ENCODE data around the gene TLE6.
"Not testable (repeated sequence)": the region's sequence is repeated elsewhere in the genome, so short reads cannot be mapped to it uniquely, and the experiment has no call there.

TLE6 gene

DNA sequence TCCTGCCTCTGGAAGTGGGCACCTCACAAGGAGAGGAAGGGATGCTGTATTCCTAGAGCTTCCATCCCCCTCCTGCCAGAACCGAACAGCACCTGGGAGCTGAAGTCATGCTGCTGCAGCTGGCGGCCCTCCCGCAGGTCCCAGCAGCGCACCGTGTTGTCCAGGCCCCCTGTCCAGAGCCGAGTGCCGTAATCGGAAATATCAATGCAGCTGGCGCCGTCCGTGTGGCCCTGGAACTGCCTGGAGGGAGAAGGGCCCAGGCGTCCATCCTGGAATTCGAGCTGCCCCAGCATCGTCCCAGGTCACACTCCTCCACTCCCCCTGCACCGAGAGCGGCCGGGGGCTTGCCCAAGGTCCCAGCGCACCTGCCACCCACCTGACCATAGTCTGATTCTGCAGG lies 28.0 kb downstream of the TLE6 start:
- DNase-seq = no peak

DNA sequence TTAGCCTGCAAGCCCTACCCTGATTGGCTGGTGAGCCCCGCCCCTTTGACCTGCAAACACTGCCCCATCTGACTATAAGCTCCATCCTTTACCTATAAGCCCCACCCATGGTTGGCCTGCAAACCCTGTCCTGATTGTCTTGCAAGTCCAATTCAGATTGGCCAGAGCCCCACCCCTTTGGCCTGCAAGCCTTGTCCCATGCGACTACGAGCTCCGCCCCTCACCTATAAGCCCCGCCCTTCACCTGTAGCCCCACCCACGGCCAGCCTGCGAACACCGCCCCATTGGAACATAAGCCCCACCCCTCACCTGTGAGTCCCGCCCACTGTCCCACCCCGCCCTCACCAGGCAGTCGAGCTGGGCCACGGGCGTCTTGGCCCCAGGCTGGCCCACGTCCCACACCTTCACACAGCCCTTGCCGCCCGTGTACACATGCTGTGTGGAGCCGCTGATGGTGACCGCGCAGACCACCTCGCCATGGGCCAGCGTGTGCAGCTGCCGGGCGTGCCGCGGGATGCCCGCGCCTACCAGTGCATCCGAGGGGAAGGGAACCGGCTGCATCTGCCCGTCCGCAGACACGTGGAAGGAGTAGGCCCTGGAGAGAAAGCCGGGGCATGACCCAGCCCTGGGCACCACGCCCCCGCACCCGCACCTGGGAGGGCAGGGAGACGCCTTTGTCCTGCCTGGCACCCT lies 28.9 kb downstream of the TLE6 start:
- no peak for DNase-seq

GRCh38 chr19:3007975-3008374 lies 30.6 kb downstream of the TLE6 start:
- DNase-seq = no peak

- DNase-seq = no peak
Observed at GRCh38 chr19:3008994-3009393, 31.6 kb downstream of the TLE6 start.

DNA sequence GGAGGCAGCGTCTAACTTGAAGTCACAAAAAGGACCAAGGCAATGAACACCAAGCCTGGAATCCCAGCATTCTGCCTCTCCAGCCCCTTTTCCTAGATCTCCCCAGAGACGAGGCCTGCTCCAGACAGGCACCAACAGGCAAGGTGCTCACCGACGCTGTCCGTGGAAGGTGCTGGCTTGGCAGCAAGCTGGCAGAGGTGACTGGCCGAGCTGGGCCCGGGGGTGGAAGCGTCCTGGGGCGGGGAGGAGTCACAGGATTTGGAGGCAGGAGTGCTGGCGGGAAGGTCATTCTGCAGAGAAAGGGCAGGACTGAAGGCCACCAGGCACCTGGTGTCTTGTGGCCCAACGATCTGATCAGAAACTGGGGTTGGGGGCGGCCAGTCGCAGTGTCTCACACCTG lies 33.5 kb downstream of the TLE6 start:
- no peak for DNase-seq

DNA sequence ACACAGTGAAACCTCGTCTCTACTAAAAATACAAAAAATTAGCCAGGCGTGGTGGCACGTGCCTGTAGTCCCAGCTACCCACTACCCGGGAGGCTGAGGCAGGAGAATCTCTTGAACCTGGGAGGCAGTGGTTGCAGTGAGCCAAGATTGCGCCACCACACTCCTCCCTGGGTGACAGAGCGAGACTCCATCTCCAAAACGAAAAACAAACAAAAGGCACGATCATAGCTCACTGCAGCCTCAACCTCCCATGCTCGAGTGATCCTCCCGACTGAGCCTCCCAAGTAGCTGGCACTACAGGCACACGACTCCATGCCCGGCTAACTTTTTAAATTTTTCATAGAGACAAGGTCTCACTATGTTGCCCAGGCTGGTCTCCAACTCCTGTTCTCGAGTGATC lies 34.7 kb downstream of the TLE6 start:
- DNase-seq = not testable (repeated sequence)

GRCh38 chr19:3012621-3013262 lies 35.4 kb downstream of the TLE6 start:
- DNase-seq = no peak

DNA sequence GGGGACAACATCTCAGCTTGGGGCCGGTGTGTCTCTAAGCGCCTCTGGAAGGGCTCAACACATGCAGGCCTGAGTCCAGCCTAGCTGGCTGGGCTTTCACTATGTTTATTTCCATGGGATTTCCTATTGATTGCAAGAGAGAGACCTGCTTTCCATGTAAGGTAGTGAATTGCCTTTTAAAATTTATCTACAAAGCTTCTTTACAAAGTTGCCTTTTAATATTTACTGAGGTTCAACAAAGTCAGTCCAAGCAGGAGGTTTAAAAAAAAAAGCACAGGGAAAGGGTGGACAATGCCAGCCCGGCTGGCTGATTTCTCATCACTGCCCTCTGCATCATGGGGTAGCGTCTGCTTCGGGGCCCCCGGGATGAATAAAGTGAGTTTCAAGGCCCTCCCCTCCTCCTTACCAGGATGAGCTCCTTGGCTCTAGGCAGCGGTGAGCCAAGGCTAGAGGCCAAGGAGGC lies 35.9 kb downstream of the TLE6 start:
- DNase-seq = no peak

DNA sequence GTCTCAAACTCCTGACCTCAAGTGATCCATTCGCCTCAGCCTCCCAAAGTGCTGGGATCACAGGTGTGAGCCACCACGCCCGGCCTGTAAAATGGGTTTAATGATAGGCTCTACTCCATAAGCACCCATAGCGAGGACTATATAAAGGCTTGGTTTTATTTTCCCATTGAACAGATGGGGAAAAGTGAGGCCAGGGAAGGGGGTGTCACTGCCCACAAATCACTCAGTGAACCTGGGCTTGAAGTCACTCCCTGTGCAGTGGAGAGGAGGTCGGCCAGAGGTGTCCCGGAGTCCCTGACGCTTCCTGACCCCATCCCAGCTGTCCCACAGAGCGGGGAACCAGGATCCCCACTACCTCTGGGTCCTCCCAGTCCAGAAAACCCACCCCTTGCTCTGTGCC lies 36.8 kb downstream of the TLE6 start:
- DNase-seq = no peak

GRCh38 chr19:3015126-3016057 lies 38.0 kb downstream of the TLE6 start:
- no peak for DNase-seq

DNA sequence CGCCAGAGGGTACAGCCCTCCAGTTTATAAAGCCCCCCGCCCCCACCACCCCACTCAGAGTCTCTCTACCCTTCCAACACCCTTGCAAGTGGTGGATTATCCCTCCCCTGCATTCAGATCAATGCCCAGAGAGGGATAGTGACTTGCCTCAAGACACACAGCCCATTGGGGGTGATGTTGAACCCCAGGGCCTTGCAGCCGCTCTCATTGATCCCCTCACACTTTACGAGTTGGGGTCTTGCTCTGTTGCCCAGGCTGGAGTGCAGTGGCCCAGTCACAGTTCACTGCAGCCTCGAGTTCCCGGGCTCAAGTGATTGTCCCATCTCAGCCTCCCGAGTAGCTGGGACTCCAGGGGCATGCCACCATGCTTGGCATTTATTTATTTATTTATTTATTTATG lies 40.6 kb downstream of the TLE6 start:
- DNase-seq = no peak

- DNase-seq = no peak
Observed at GRCh38 chr19:3019211-3019854, 42.0 kb downstream of the TLE6 start.

GRCh38 chr19:3020321-3020960 lies 43.1 kb downstream of the TLE6 start:
- DNase-seq = no peak

DNA sequence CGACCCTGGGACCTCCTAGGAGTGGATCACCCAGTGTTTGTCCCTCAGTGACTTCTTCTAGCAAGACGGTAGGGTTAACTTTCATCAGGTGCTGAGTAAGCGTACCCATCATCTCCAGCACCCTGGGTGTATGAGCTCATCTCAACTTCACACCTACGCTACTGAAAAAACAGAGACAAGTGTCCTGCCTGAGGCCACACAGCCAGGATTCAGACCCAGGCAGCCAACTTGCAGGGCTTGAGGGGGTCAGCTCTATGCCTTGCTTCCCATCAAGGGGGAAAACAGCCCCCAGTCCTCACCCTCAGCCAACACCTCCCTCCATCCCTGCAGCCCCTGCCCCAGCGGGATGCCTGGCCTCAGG lies 47.1 kb downstream of the TLE6 start:
- DNase-seq = no peak

- no peak for DNase-seq
Observed at GRCh38 chr19:3024870-3025548, 47.6 kb downstream of the TLE6 start.

DNA sequence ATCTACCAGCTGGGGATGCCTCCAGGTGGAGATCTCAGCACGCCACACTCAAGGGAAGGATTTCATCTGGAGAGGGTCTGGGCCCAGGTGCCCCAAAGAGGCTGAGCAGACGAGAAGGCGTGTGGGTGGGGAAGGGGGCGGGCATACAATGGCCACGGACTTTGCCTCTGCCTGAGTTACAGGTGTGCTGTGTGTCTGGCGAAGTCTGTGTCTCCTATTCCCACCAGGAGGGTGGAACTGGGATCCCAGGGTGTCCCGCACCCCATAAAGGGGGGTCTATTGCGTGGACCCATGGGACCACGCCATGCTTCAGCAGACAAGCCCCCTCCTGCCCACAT lies 48.2 kb downstream of the TLE6 start:
- DNase-seq = no peak

- no peak for DNase-seq
Observed at GRCh38 chr19:3026768-3027167, 49.4 kb downstream of the TLE6 start.

GRCh38 chr19:3027292-3027691 lies 49.9 kb downstream of the TLE6 start:
- DNase-seq = no peak

DNA sequence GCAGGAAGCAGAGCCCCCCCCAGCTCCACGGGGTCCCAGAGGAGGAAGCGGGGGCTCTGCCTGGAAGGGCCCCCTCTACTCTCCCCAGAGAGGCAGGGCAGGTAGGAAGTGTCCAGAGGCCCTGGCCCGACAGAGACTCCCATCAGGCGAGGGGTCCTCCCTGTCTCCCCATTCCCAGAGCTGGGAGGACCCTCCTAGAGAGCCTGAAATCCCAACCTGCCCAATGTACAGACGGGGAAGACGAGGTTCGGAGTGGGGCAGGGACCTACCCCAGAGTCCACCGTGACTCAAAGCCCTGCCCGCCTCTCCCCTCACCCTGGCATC lies 50.6 kb downstream of the TLE6 start:
- DNase-seq = no peak

DNA sequence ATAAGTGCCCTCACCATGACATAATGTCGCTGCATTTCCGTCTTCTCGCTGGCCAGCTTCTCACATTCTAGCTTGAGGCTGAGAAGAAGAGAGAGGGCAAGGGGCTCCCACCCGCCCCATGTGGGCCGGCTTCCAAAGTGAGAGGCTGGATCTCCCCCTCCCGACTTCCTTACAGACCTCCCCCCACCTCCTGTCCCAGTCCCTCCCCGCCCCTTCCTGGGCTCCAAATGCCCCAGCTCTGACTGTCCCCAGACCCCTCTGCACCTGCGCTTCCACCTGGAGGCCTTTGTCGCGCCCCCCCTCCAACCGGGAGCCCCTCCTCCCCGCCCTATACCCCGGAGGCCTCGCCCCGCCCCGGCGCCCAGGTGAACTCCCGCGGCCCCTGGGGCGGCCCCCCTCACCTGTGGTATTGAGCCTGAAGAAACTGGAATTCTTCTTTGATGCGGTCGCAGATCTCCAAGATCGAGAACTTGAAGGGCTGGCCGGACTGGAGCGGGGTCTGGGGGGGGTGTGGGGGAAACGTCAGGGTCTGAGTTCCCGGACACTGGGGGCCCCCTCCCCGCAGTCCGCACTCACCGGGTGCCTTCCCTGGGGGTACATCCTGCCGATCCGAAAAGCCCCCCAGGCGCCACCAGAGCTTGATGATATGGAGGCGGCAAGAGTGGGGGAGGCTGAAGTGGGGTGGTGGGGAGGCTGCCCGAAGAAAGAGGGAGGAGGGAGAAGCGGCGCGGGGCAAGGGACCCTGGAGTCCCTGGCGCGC lies 51.1 kb downstream of the TLE6 start:
- no peak for DNase-seq

- DNase-seq = no peak
Observed at GRCh38 chr19:3029065-3029923, 51.9 kb downstream of the TLE6 start, which contains the start of gene TLE2. TLE2 (minus strand) TSS chr19:3029280; CDS start chr19:3028904, 376 bp downstream.

All from central memory CD4-positive, alpha-beta T cell (primary cell).